GM23338 (cell line): ENCODE results near the gene DEK. TPM values are rescaled to one million over a fixed set of nuclear protein-coding genes. Genes with fewer than 3 reads are reported as not detected.

Source experiments
- ATAC-seq: fragments of 200-7000 bp; cut with Tn5 transposase; 3 replicates; pipeline ENCODE4 v1.9.1; 2020
- DNase-seq: peaks from one replicate; pipeline ENCODE4 v3.0.0-alpha.2; 2015; ENCODE audit warnings: low spot score
- H2AFZ ChIP-seq: fragments of 200-600 bp; sonication (generic); 2 replicates; pipeline ENCODE4 v1.8.0; 2016; ENCODE audit warnings: antibody characterized with exemption, mild to moderate bottlenecking, moderate library complexity
- H3F3A ChIP-seq: fragments of 200-600 bp; sonication (generic); replicated peaks from 2 replicates; pipeline ENCODE4 v1.8.0; 2017; ENCODE audit warnings: antibody characterized with exemption, mixed run types, low read depth
- H3K27ac ChIP-seq: fragments of 200-600 bp; sonication (generic); 2 replicates; pipeline ENCODE4 v1.6.1; 2016; ENCODE audit warnings: low read depth
- H3K27me3 ChIP-seq: fragments of 200-600 bp; sonication (generic); 2 replicates; pipeline ENCODE4 v1.8.0; 2016; ENCODE audit warnings: mild to moderate bottlenecking, mixed run types, moderate library complexity; ENCODE audit not compliant: insufficient read depth
- H3K36me3 ChIP-seq: fragments of 200-600 bp; sonication (generic); 2 replicates; pipeline ENCODE4 v1.8.0; 2016; ENCODE audit warnings: mild to moderate bottlenecking; ENCODE audit not compliant: insufficient read depth
- H3K4me1 ChIP-seq: fragments of 200-600 bp; sonication (generic); 2 replicates; pipeline ENCODE4 v1.8.0; 2016; ENCODE audit warnings: mild to moderate bottlenecking, moderate library complexity; ENCODE audit not compliant: insufficient read depth
- H3K4me2 ChIP-seq: fragments of 200-600 bp; sonication (generic); 2 replicates; pipeline ENCODE4 v1.7.1; 2017; ENCODE audit warnings: mixed run types
- H3K4me3 ChIP-seq: fragments of 200-600 bp; sonication (generic); 2 replicates; pipeline ENCODE4 v1.6.1; 2016; ENCODE audit warnings: mixed run types
- H3K79me2 ChIP-seq: fragments of 200-600 bp; sonication (generic); replicated peaks from 2 replicates; pipeline ENCODE4 v1.8.0; 2017; ENCODE audit warnings: mild to moderate bottlenecking; ENCODE audit not compliant: insufficient read depth
- H3K9me2 ChIP-seq: fragments of 200-600 bp; sonication (generic); 2 replicates; pipeline ENCODE4 v1.8.0; 2017; ENCODE audit not compliant: insufficient read depth
- H4K20me1 ChIP-seq: fragments of 200-600 bp; sonication (generic); replicated peaks from 2 replicates; pipeline ENCODE4 v1.8.0; 2017; ENCODE audit warnings: mild to moderate bottlenecking; ENCODE audit not compliant: insufficient read depth
- H3K27ac Mint-ChIP-seq: 2 replicates; pipeline ENCODE4 v1.8.0; 2020; ENCODE audit warnings: inconsistent platforms, mild to moderate bottlenecking, moderate library complexity, mixed read lengths
- H3K27me3 Mint-ChIP-seq: 3 replicates; pipeline ENCODE4 v1.8.0; 2022; ENCODE audit warnings: low read depth, mild to moderate bottlenecking, moderate library complexity, mixed read lengths, inconsistent platforms; ENCODE audit not compliant: insufficient read depth, poor library complexity
- H3K36me3 Mint-ChIP-seq: 3 replicates; pipeline ENCODE4 v1.8.0; 2021; ENCODE audit warnings: low read depth, mild to moderate bottlenecking, inconsistent platforms, moderate library complexity, mixed read lengths
- H3K4me1 Mint-ChIP-seq: 3 replicates; pipeline ENCODE4 v1.8.0; 2020; ENCODE audit warnings: mild to moderate bottlenecking, inconsistent platforms, mixed read lengths
- H3K4me3 Mint-ChIP-seq: 3 replicates; pipeline ENCODE4 v1.8.0; 2021; ENCODE audit warnings: moderate library complexity, mild to moderate bottlenecking, inconsistent platforms, mixed read lengths
- H3K9me3 Mint-ChIP-seq: 3 replicates; pipeline ENCODE4 v1.8.0; 2020; ENCODE audit warnings: moderate library complexity, mild to moderate bottlenecking, inconsistent platforms, mixed read lengths
- CREB1 ChIP-seq: fragments of 250-450 bp; sonication (Bioruptor Pico); IDR thresholded peaks from 2 replicates; pipeline ENCODE4 v1.5.0; 2020; ENCODE audit warnings: low read depth, mild to moderate bottlenecking, moderate library complexity
- CTCF ChIP-seq, 2 experiments: fragments of 200-600 bp in 1 of 2; sonication (generic) in 1 of 2; conservative IDR thresholded peaks; 2 replicates each; pipeline versions ENCODE4 v1.5.1 to v1.6.1; 2016 to 2017; ENCODE audit warnings: antibody characterized with exemption in 2 of 2, low read depth in 2 of 2, mild to moderate bottlenecking in 2 of 2, moderate library complexity in 1 of 2
- ETS1 ChIP-seq: IDR thresholded peaks from 2 replicates; pipeline ENCODE4 v1.6.1; 2016; ENCODE audit warnings: antibody characterized with exemption
- EZH2phosphoT487 ChIP-seq: fragments of 200-600 bp; sonication (generic); IDR thresholded peaks from one replicate; pipeline ENCODE4 v1.8.1; 2018; ENCODE audit warnings: antibody characterized with exemption; ENCODE audit not compliant: unreplicated experiment
- JUNB ChIP-seq: IDR thresholded peaks from one replicate; pipeline ENCODE4 v1.6.1; 2016; ENCODE audit warnings: antibody characterized with exemption; ENCODE audit not compliant: unreplicated experiment
- NANOG ChIP-seq: IDR thresholded peaks from 2 replicates; pipeline ENCODE4 v1.6.1; 2016; ENCODE audit warnings: antibody characterized with exemption, borderline replicate concordance
- POLR2AphosphoS5 ChIP-seq: IDR thresholded peaks from 2 replicates; pipeline ENCODE4 v1.6.1; 2016; ENCODE audit warnings: antibody characterized with exemption, low read depth
- REST ChIP-seq: IDR thresholded peaks from one replicate; pipeline ENCODE4 v1.6.1; 2018; ENCODE audit warnings: antibody characterized with exemption; ENCODE audit not compliant: unreplicated experiment
- STAT1 ChIP-seq: IDR thresholded peaks from one replicate; pipeline ENCODE4 v1.6.1; 2016; ENCODE audit warnings: antibody characterized with exemption; ENCODE audit not compliant: unreplicated experiment
- ZNF114 ChIP-seq: fragments of 250-450 bp; sonication (Bioruptor Pico); IDR thresholded peaks from 2 replicates; pipeline ENCODE4 v1.5.0; 2020; ENCODE audit warnings: mild to moderate bottlenecking, moderate library complexity
- ZNF331 ChIP-seq: fragments of 250-450 bp; sonication (Bioruptor Pico); IDR thresholded peaks from 2 replicates; pipeline ENCODE4 v1.5.0; 2020; ENCODE audit warnings: low read depth, mild to moderate bottlenecking, moderate library complexity
- polyA plus RNA-seq: library from polyadenylated mRNA; unstranded; fragments of >200 nt; fragmentation: Nextera tagmentation; extraction: Ambion mirVana; gene quantifications from 2 replicates; pipeline ENCODE4 v1.2.1, GENCODE V29; 2016
- total RNA-seq: library from RNA; depleted of rRNA; stranded (reverse); fragments of >200 nt; shearing (Covaris generic); gene quantifications from 2 replicates; pipeline ENCODE4 v1.2.3, GENCODE V29; 2014

Gene DEK
- total and polyA plus RNA-seq, 2 experiments from 2014 or later, result 218 to 582 TPM

GRCh38 chr6:18248698-18249097, 15.6 kb downstream of the DEK start:
- Histone ChIP-seq H2AFZ (no peak overlapping the region), H3K27me3 (no peaks in the 10 kb centered on the region), H3K4me2 (no peak overlapping the region), H4K20me1 (peaks cover 32% of the 10 kb centered on the region), H3K36me3 (peaks cover 45% of the 10 kb centered on the region), H3K27ac (no peak overlapping the region), H3K4me1 (no peaks in the 10 kb centered on the region), H3K79me2 (peaks cover 100% of the 10 kb centered on the region), H3K4me3 (no peak overlapping the region), H3K9me2 (no peaks in the 10 kb centered on the region), H3F3A (no peaks in the 10 kb centered on the region)
- H3K9me3 Mint-ChIP-seq, result no peaks in the 10 kb centered on the region
- H3K4me1 Mint-ChIP-seq, result peaks cover 12% of the 10 kb centered on the region; the same call in 2 of the 3 replicates
- no peak for TF ChIP-seq POLR2AphosphoS5
- no peak for TF ChIP-seq EZH2phosphoT487
- TF ChIP-seq REST, result no peak
- TF ChIP-seq CREB1 (CRISPR knock-in tag), result no peak
- no peak for TF ChIP-seq JUNB
- no peak for TF ChIP-seq ZNF331 (CRISPR knock-in tag)
- no peak for TF ChIP-seq ZNF114
- no peak for TF ChIP-seq CTCF (conservative IDR thresholded peaks at IDR 0.05; ENCODE audit: low read depth in 2 of 2)
- TF ChIP-seq ETS1, result no peak
- no peak for TF ChIP-seq NANOG
- no peak for TF ChIP-seq STAT1
- ATAC-seq, result no peak
- no peak for DNase-seq
- H3K27ac Mint-ChIP-seq, result no peak overlapping the region
- H3K27me3 Mint-ChIP-seq, result no peaks in the 10 kb centered on the region
- no peak overlapping the region for H3K4me3 Mint-ChIP-seq
- peaks cover 90% of the 10 kb centered on the region for H3K36me3 Mint-ChIP-seq
